Measurements from ENCODE around the gene ATG10.
"Not testable (repeated sequence)": the region's sequence is repeated elsewhere in the genome, so short reads cannot be mapped to it uniquely, and the experiment has no call there.

The ATG10 gene

GRCh38 chr5:81971712-81972491 lies at the start of gene ATG10:
Gene ATG10 (plus strand): TSS chr5:81972023. CDS start chr5:81987571, 15,548 bp downstream.
- peak; percentile 91 for DNase-seq (ENCODE audit: low spot score)

GRCh38 chr5:81922854-81923279 lies 49.0 kb upstream of the ATG10 start:
- DNase-seq (ENCODE audit: low spot score), result no peak

GRCh38 chr5:81924442-81924841 lies 47.4 kb upstream of the ATG10 start:
- DNase-seq (ENCODE audit: low spot score), result peak; percentile 92

DNA sequence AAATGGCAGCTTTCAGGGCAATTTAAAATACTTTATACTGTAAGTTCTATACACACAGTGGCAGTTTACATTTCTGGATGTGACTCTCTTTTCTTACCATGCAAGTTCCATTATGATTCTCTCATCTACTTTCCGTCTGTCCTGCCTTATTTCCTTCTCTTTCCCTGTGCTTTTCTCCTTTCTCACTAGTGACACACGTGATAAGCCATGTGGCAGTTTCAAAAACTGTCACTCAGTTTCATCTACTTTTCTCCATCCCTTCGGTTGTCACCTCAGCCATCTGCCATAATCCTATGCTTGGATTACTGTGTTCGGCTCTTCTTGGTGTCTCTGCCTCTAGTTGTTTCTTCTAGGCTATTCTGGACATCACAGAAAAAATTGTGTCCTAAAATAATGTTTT lies 46.8 kb upstream of the ATG10 start:
- peak; percentile 17 for DNase-seq (ENCODE audit: low spot score)

DNA sequence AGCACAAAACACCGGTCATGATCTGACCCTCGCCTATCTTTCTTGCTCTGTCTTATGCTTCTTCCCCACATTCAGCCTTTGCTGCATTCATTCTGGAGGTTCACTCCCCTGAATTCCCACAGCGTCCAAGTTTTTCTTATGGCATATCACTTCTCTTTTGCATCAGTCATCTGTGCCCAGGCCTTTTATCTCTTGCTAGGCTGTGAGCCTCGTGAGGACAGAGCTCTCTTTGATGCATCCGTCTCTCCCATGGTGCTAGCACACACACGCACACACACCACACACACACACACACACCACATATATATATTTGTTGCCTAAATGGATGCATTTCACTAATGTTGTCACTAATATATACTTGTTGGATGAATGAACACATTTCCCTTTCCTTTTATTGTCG lies 45.8 kb upstream of the ATG10 start:
- DNase-seq (ENCODE audit: low spot score), result no peak

DNA sequence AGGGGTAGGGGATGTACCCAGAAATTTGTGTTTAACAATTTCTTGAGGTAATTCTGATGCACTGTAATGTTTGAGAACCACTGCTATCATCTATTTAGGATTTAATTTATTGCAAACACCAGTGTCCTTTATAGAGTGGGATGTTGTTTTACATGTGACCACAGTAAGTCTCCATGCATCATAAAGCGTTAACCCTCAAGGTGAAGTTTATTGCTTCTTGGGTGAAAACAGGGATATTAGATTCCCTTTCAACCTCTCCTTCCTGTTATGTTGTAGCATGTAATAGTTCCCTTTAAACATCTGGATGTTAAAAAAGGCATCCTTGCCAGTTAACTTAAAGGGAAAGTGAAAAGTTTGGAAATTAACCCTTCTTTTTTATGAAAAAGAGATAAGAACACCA lies 35.8 kb upstream of the ATG10 start:
- no peak for DNase-seq (ENCODE audit: low spot score)

- no peak for DNase-seq (ENCODE audit: low spot score)
Measured at GRCh38 chr5:81936750-81937149, 35.1 kb upstream of the ATG10 start.

DNA sequence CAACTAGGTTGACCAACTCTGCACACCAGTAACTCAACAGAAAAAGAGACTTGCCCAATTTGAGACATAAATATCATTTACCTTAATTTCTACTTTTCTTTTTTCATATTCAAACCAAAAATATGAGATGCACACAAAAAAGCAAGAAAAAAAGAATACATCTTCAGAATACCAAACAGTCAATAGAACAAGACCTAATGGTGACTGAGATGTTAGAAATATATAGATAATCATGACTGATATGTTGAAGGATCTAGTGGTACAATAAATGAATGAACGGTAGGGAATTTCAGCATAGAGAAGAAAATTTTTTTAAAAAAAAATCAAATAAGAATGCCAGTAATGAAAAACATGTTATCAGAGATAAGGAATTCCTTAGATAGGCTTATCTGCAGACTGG lies 29.1 kb upstream of the ATG10 start:
- DNase-seq (ENCODE audit: low spot score), result no peak

GRCh38 chr5:81948349-81948748 lies 23.5 kb upstream of the ATG10 start:
- no peak for DNase-seq (ENCODE audit: low spot score)

DNA sequence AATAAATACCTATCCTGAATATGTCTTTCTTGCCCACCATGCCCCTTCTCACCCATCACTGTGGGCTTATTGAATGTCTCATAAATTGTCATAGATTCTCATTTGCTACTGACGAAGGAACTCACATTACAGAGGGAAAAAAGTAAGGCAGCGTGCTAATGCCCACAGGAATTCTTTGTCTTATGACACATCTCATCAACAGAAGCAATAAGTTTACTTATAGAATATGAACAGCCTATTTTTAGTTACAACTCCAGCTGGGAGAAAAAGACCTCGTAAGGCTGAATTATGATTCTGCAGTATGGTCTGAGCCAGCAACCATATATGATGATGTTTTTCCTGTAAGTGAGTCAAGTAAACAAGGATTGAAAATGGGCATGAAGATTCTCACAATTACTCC lies 22.4 kb upstream of the ATG10 start:
- DNase-seq (ENCODE audit: low spot score), result no peak

DNA sequence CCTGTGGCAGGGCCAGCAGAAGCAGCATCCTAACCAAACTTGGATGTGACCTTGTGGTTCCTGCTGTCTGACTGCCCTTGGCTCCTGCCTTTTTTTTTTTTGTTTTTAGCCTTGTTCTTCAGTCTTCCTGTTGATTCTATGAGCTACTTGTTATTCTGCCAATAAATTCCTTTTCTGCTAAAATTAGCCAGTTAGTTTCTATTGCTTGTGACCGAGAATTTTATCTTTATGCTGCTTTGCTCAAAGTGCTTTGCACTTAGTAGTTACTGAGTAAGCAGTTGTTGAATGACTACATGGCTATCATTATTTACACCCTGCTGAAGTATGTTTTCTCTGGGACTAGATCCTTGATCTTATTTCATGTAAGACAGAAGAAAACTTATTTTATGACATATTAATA lies 20.8 kb upstream of the ATG10 start:
- no peak for DNase-seq (ENCODE audit: low spot score)

- not testable (repeated sequence) for DNase-seq (ENCODE audit: low spot score)
Measured at GRCh38 chr5:81954796-81955195, 17.0 kb upstream of the ATG10 start.

- DNase-seq (ENCODE audit: low spot score), result not testable (repeated sequence)
Measured at GRCh38 chr5:81958129-81958528, 13.7 kb upstream of the ATG10 start.

DNA sequence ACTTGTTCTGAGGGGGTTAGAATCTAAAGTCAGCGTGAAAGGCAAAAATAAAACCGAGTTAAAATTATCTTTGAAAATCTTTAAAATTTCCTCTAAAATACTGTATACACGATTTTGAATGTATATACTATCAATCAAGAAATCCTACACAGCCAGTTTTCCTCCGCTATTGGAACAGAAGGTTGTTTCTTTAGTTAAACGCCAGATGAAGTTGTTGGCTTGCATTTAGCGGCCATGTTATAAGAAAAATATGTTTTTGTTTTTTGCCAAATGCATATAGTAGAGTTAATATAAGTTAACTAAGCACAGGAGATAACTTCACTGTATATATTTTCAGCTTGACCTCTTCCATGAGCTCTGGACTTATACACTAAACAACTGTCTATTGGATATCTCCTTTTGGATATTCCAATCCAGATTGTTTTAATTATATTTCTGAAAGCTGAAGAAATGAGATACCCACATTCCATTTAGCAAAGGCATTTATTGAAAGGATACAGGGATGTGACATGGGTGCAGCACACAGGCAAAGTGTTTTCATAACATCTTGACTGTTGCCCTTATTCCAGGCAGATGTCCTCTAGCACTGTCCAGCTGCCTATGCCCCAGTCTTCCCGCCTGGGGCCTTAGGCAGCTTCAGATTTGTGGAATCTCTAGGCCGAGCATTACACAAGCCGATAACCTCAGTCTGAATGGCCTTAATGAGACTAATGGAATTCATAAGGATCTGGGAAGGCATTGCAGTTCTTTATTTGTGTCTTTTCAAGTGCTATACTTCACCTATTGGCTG lies 10.0 kb upstream of the ATG10 start:
- no peak for DNase-seq (ENCODE audit: low spot score)

DNA sequence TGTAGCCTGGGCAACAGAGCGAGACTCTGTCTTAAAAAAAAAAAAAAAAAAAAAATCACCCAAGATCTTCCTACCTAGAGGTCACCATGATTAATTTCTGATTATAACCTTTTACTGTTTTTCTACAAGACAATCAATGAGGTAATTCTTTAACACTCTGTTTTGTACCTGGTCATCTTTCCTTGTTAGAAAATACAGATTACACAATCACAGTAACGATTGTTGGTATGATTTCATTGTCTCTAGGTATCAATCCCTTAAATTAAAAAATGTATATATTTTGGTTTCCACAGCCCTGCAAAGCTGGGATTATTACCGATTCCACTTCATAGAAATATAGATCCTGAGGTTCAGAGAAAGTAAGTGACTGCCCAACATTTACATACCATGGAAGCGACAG lies 8.3 kb upstream of the ATG10 start:
- no peak for DNase-seq (ENCODE audit: low spot score)

GRCh38 chr5:81965524-81965923 lies 6.3 kb upstream of the ATG10 start:
- no peak for DNase-seq (ENCODE audit: low spot score)

DNA sequence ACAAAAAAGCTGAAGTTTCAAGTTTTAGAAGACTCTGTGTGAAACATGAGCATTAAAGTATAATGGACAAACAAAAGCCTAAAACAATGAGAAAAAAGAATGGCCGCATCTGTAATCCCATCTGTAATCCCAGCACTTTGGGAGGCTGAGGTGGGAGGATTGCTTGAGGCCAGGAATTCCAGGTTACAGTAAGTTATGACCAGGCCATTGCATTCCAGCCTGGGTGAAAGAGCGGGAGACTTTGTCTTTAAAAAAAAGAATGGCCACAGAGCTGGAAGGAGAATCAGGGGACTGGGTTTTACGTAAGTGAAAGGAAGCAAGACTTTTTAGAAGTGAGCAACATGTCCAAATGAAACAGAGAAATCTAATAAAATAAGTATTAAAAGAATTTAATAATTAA lies 2.6 kb upstream of the ATG10 start:
- DNase-seq (ENCODE audit: low spot score), result no peak

DNA sequence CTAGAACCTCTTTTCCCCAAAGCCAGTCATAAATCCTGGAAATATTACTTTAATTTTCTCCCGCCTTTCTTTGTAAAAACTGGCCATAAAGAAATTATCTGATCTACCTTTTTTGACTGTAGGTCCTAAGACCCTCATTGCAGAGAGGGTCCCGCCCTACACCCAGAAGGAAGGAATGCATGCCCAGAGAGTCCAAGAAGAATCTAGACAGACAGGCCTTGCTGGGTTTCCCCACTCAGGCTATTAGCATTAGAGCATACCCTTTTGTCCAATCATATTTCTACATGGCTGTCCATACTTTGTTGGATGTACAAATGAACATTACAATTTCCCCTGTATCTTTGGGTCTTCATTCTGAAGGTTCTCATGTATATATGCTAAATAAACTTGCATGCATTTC lies 1.9 kb upstream of the ATG10 start:
- no peak for DNase-seq (ENCODE audit: low spot score)

DNA sequence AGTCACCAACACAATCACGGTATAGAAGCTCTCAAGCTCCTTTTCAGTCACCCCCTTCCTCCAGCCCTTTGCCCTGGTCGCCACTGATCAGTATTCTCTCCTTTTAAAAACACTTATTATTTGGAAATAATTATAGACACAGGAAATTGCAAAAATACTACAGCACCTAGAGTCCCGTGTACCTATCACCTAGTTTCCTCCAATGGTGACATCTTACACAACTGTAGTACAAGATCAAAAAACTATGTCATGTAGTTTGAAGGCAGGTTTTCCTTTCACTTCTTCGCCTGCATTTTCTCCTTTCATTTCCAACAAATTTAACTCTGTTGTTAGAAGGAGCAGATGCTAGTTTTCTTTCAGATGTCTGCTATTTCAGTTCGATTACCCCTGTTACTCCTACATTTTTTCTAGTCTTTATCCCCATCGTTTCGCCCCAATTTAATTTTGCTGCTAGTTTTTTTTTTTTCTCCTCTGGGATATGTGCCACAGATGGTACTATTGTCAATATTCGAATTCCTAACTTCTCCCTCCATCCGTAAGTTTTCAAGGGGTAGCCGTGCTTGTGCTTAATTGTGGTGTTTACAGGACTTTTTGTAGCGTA lies 612 bp upstream of the ATG10 start:
- peak; percentile 56 for DNase-seq (ENCODE audit: low spot score)

DNA sequence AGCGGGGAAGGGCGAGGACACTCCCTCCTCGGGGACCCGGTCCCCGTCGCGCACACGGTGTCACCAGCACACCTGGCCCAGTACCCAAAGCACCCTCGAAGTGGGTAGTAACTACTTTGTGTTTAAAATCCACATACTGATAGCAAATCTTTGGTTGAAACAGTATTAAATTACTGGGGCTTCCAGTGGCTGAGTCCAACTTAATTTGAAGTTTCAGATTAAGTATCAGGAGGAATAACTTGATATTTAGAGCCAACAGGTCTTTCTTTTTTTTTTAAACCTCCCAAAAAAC lies 615 bp downstream of the ATG10 start:
- no peak for DNase-seq (ENCODE audit: low spot score)

DNA sequence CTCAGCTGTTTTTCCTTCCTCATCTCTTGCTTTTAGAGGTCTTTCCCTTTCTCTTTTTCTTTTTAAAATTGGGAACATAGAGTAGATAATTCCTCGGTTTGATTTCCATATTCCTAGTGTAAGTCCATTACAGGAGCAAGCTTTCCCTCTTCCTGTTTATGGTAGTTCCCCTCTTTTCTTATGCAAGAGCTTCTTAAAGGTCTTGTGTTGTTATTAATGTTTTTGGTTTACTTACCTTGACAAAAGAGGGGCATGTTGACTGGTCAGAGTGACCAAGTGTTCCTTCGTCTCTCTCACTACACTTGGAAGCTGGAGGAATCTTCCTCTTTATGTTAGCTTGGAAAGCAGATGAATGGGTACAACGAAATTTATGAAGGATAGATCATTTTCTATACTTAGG lies 8.3 kb downstream of the ATG10 start:
- DNase-seq (ENCODE audit: low spot score), result no peak

GRCh38 chr5:81980598-81981260 lies 8.9 kb downstream of the ATG10 start:
- no peak for DNase-seq (ENCODE audit: low spot score)
